ENCODE data around the gene CALML3.

Gene CALML3

GRCh38 chr10:5560817-5561703 is 36.3 kb downstream of the CALML3 start:
- TF ChIP-seq, protein P1, sequence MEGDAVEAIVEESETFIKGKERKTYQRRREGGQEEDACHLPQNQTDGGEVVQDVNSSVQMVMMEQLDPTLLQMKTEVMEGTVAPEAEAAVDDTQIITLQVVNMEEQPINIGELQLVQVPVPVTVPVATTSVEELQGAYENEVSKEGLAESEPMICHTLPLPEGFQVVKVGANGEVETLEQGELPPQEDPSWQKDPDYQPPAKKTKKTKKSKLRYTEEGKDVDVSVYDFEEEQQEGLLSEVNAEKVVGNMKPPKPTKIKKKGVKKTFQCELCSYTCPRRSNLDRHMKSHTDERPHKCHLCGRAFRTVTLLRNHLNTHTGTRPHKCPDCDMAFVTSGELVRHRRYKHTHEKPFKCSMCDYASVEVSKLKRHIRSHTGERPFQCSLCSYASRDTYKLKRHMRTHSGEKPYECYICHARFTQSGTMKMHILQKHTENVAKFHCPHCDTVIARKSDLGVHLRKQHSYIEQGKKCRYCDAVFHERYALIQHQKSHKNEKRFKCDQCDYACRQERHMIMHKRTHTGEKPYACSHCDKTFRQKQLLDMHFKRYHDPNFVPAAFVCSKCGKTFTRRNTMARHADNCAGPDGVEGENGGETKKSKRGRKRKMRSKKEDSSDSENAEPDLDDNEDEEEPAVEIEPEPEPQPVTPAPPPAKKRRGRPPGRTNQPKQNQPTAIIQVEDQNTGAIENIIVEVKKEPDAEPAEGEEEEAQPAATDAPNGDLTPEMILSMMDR (IDR thresholded peaks at IDR 0.05; ENCODE audit: insufficient read depth, low read length, poor library complexity, severe bottlenecking): no peak
- no peaks in the 10 kb centered on the region for H3K36me3 ChIP-seq (ENCODE audit: control insufficient read depth, insufficient read depth, low read length)
- no peak for DNase-seq (ENCODE audit: extremely low read depth, insufficient read length)
- H3K4me3 ChIP-seq (replicated peaks; ENCODE audit: low read depth, low read length): no peak overlapping the region
- H3K27me3 ChIP-seq (replicated peaks; ENCODE audit: control insufficient read depth, insufficient read depth, low read length): no peaks in the 10 kb centered on the region; the same call in 1 of the 2 replicates

DNA sequence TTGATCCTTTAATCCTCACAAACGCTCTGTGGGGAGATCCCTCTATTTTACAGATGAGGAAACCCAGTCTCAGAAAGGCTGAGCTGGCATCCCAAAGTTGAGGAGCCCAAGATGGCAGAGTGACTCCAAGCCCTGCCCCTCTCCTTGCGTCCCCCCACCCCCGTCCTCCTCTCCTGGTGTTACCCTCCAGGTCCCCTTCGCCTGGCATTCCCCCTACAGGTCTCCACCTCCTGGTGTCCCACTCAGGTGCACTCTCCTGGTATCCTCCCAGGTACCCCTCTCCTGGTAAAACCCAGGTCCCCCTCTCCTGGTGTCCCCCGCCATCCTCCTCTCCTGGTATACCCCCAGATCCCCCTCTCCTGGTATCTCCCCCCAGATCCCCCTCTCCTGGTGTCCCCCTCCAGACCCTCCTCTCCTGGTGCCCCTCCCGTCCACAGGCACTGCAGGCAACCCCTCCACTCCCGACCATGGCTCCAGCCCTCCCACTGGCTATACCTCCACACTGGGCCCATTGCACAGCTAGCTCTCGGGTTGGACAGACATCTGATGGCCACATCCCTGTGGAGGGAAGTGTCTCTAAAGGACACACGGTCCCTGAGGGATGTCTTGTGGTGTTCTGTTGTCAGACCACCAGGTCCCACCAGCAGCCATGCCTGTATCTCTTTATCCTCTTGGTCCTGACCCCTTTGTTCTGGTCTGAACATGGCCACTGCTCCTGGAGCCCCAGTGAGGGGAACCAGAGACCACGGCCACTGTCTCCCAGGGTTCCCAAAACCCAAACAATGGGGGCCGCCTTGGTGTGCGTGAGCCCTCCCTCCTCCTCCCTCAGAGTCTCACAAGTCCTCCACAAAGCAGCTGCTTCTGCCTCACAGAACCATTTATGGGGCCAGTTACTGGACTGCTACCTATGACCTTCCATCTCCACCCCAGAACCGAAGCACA is 37.2 kb downstream of the CALML3 start:
- H3K36me3 ChIP-seq (ENCODE audit: control insufficient read depth, insufficient read depth, low read length): no peaks in the 10 kb centered on the region
- H3K27me3 ChIP-seq (replicated peaks; ENCODE audit: control insufficient read depth, insufficient read depth, low read length): no peaks in the 10 kb centered on the region; the same call in 1 of the 2 replicates
- TF ChIP-seq, protein P1 (IDR thresholded peaks at IDR 0.05; ENCODE audit: insufficient read depth, low read length, poor library complexity, severe bottlenecking): no peak
- DNase-seq (ENCODE audit: extremely low read depth, insufficient read length): no peak
- no peak overlapping the region for H3K4me3 ChIP-seq (replicated peaks; ENCODE audit: low read depth, low read length)

GRCh38 chr10:5563321-5563961 is 38.7 kb downstream of the CALML3 start:
- DNase-seq (ENCODE audit: extremely low read depth, insufficient read length): no peak
- H3K36me3 ChIP-seq (ENCODE audit: control insufficient read depth, insufficient read depth, low read length): no peaks in the 10 kb centered on the region
- TF ChIP-seq, protein P1 (IDR thresholded peaks at IDR 0.05; ENCODE audit: insufficient read depth, low read length, poor library complexity, severe bottlenecking): no peak
- H3K27me3 ChIP-seq (replicated peaks; ENCODE audit: control insufficient read depth, insufficient read depth, low read length): no peaks in the 10 kb centered on the region; the same call in 1 of the 2 replicates
- no peak overlapping the region for H3K4me3 ChIP-seq (replicated peaks; ENCODE audit: low read depth, low read length)

GRCh38 chr10:5563991-5564536 is 39.3 kb downstream of the CALML3 start:
- Histone ChIP-seq H3K4me3 (replicated peaks; ENCODE audit: low read depth, low read length) (no peak overlapping the region), H3K27me3 (replicated peaks; ENCODE audit: control insufficient read depth, insufficient read depth, low read length) (peaks cover under 1% of the 10 kb centered on the region; the same call in 1 of the 2 replicates), H3K36me3 (ENCODE audit: control insufficient read depth, insufficient read depth, low read length) (no peaks in the 10 kb centered on the region)
- TF ChIP-seq, protein P1 (IDR thresholded peaks at IDR 0.05; ENCODE audit: insufficient read depth, low read length, poor library complexity, severe bottlenecking): no peak
- DNase-seq (ENCODE audit: extremely low read depth, insufficient read length): no peak

DNA sequence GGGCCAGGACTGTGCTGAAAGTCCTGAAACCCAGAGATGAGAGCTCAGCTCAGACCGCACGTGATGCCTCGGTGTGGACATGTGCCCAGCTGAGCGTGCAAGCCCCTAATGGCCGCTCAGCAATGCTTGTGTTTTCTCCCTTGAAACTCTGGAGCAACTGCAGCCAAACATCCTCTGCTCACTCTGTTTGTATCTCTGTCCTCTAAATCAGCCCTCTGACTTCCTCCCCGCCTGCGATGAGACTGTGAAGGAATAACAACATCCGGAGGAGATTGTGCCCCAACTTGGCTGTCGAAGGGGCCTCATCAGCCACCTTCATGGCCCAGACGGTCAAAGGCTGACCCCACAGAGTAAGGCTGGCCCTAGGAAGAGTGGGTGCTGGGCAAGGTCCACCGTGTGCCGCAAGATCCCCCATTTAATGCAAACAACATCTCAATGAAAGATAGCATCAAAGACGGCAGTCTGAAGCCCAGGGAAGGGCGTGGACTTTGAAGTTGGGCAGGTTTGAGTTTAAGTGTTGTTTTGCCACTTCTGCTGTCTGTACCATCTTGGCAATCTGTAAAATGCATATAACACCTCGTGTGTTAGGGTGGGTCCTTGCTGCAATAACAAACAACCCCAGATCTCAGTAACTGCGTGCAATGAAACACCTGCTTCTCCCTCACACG is 39.9 kb downstream of the CALML3 start:
- H3K4me3 ChIP-seq (replicated peaks; ENCODE audit: low read depth, low read length): no peak overlapping the region
- no peak for DNase-seq (ENCODE audit: extremely low read depth, insufficient read length)
- TF ChIP-seq, protein P1 (IDR thresholded peaks at IDR 0.05; ENCODE audit: insufficient read depth, low read length, poor library complexity, severe bottlenecking): no peak

More for the DNA sequence above, 39.9 kb downstream of the CALML3 start:
- no peaks in the 10 kb centered on the region for H3K36me3 ChIP-seq (ENCODE audit: control insufficient read depth, insufficient read depth, low read length)
- H3K27me3 ChIP-seq (replicated peaks; ENCODE audit: control insufficient read depth, insufficient read depth, low read length): peaks cover 2% of the 10 kb centered on the region; the same call in 1 of the 2 replicates

All from GM06990 (cell line).